SK-N-SH treated with all-trans-retinoic acid at 6 μM for 48 hours (cell line): ENCODE data around the gene YEATS2.

Experiments used
- ATAC-seq: fragments of 200-7000 bp; cut with Tn5 transposase; 3 replicates; pipeline ENCODE4 v1.9.1; 2020; ENCODE audit warnings: mild to moderate bottlenecking, moderate library complexity
- ARNTL ChIP-seq: fragments of 450-650 bp; formaldehyde crosslinking; IDR thresholded peaks from 2 replicates; pipeline ENCODE4 v1.5.0; 2020; ENCODE audit warnings: low read depth, mild to moderate bottlenecking, moderate library complexity, borderline replicate concordance
- BACH2 ChIP-seq: fragments of 250-450 bp; sonication (Bioruptor Pico); IDR thresholded peaks from 2 replicates; pipeline ENCODE4 v1.9.0; 2021; ENCODE audit warnings: mild to moderate bottlenecking, borderline replicate concordance
- CREB5 ChIP-seq: fragments of 250-450 bp; sonication (Bioruptor Pico); IDR thresholded peaks from 2 replicates; pipeline ENCODE4 v1.5.1; 2020; ENCODE audit warnings: low read depth, mild to moderate bottlenecking, moderate library complexity
- CSDC2 ChIP-seq: fragments of 250-450 bp; sonication (Bioruptor Pico); IDR thresholded peaks from 2 replicates; pipeline ENCODE4 v1.5.0; 2020; ENCODE audit warnings: mild to moderate bottlenecking, moderate library complexity
- CSRNP3 ChIP-seq: fragments of 250-450 bp; sonication (Bioruptor Pico); IDR thresholded peaks from 2 replicates; pipeline ENCODE4 v1.5.1; 2021; ENCODE audit warnings: mild to moderate bottlenecking, moderate library complexity
- ESRRG ChIP-seq: fragments of 250-450 bp; sonication (Bioruptor Pico); IDR thresholded peaks from 2 replicates; pipeline ENCODE4 v1.6.1; 2021; ENCODE audit warnings: mild to moderate bottlenecking
- GLIS3 ChIP-seq: fragments of 250-450 bp; sonication (Bioruptor Pico); IDR thresholded peaks from 2 replicates; pipeline ENCODE4 v1.5.0; 2020; ENCODE audit warnings: mild to moderate bottlenecking, moderate library complexity
- ISL1 ChIP-seq: fragments of 250-450 bp; sonication (Bioruptor Pico); IDR thresholded peaks from 2 replicates; pipeline ENCODE4 v2.1.2; 2022; ENCODE audit warnings: mild to moderate bottlenecking, moderate library complexity
- OSR1 ChIP-seq: fragments of 250-450 bp; sonication (Bioruptor Pico); IDR thresholded peaks from 2 replicates; pipeline ENCODE4 v1.8.0; 2022; ENCODE audit warnings: moderate library complexity, mild to moderate bottlenecking, inconsistent platforms
- PATZ1 ChIP-seq: fragments of 250-450 bp; sonication (Bioruptor Pico); IDR thresholded peaks from 2 replicates; pipeline ENCODE4 v1.8.0; 2020; ENCODE audit warnings: mild to moderate bottlenecking, moderate library complexity, borderline replicate concordance
- POU6F1 ChIP-seq: fragments of 250-450 bp; sonication (Bioruptor Pico); IDR thresholded peaks from 2 replicates; pipeline ENCODE4 v1.8.0; 2021; ENCODE audit warnings: low read depth, mild to moderate bottlenecking, moderate library complexity, borderline replicate concordance
- PPARA ChIP-seq: fragments of 250-450 bp; sonication (Bioruptor Pico); IDR thresholded peaks from 2 replicates; pipeline ENCODE4 v1.5.0; 2020; ENCODE audit warnings: mild to moderate bottlenecking, borderline replicate concordance
- RARB ChIP-seq: fragments of 250-450 bp; sonication (Bioruptor Pico); IDR thresholded peaks from 2 replicates; pipeline ENCODE4 v1.8.0; 2021; ENCODE audit warnings: mild to moderate bottlenecking, moderate library complexity
- SNAI2 ChIP-seq: fragments of 250-450 bp; sonication (Bioruptor Pico); IDR thresholded peaks from 2 replicates; pipeline ENCODE4 v1.5.0; 2020; ENCODE audit warnings: mild to moderate bottlenecking, moderate library complexity
- TCF4 ChIP-seq: fragments of 250-450 bp; sonication (Bioruptor Pico); IDR thresholded peaks from 2 replicates; pipeline ENCODE4 v1.8.0; 2021; ENCODE audit warnings: mild to moderate bottlenecking, moderate library complexity, borderline replicate concordance
- TSHZ2 ChIP-seq: fragments of 250-450 bp; sonication (Bioruptor Pico); IDR thresholded peaks from 2 replicates; pipeline ENCODE4 v1.5.0; 2020; ENCODE audit warnings: mild to moderate bottlenecking, moderate library complexity
- ZC3H10 ChIP-seq: fragments of 250-450 bp; sonication (Bioruptor Pico); IDR thresholded peaks from 2 replicates; pipeline ENCODE4 v1.5.1; 2021; ENCODE audit warnings: mild to moderate bottlenecking, moderate library complexity
- ZFP30 ChIP-seq: fragments of 450-650 bp; formaldehyde crosslinking; IDR thresholded peaks from 2 replicates; pipeline ENCODE4 v1.5.0; 2022; ENCODE audit warnings: mild to moderate bottlenecking, moderate library complexity
- ZNF565 ChIP-seq: fragments of 450-650 bp; formaldehyde crosslinking; conservative IDR thresholded peaks from 2 replicates; pipeline ENCODE4 v1.5.0; 2020; ENCODE audit warnings: low read depth, mild to moderate bottlenecking, moderate library complexity
- ZNF8 ChIP-seq: fragments of 450-650 bp; formaldehyde crosslinking; IDR thresholded peaks from 2 replicates; pipeline ENCODE4 v1.5.0; 2020; ENCODE audit warnings: mild to moderate bottlenecking, moderate library complexity

The YEATS2 gene

GRCh38 chr3:183844606-183845005, 147.0 kb downstream of the YEATS2 start (continued):
- no peak for TF ChIP-seq TSHZ2
- TF ChIP-seq SNAI2 (CRISPR knock-in tag) = no peak
- no peak for TF ChIP-seq ISL1 (CRISPR knock-in tag)
- no peak for TF ChIP-seq OSR1 (CRISPR knock-in tag)
- no peak for TF ChIP-seq ZC3H10
- TF ChIP-seq ZNF8 = no peak
- TF ChIP-seq BACH2 = no peak
- TF ChIP-seq CSDC2 (CRISPR knock-in tag) = no peak
- no peak for TF ChIP-seq GLIS3 (CRISPR knock-in tag)
- TF ChIP-seq, all 23 proteins: peak for 0

- TF ChIP-seq CREB5 (CRISPR knock-in tag) (no peak), ZNF8 (no peak), PPARA (no peak), ARNTL (CRISPR knock-in tag) (no peak), POU6F1 (CRISPR knock-in tag) (no peak), PATZ1 (CRISPR knock-in tag) (no peak), ZC3H10 (no peak), GLIS3 (CRISPR knock-in tag) (no peak), ESRRG (no peak), TSHZ2 (no peak), RARB (no peak), BACH2 (no peak), CSDC2 (CRISPR knock-in tag) (no peak), OSR1 (CRISPR knock-in tag) (no peak), ZFP30 (no peak), TCF4 (no peak), CSRNP3 (CRISPR knock-in tag) (no peak), ZNF565 (no peak), SNAI2 (CRISPR knock-in tag) (no peak)
- no peak for ATAC-seq
Observed at GRCh38 chr3:183845090-183845489, 147.5 kb downstream of the YEATS2 start.
